GM06990 (cell line): Measurements from ENCODE around the gene SNRPB.
A peak's percentile ranks its signal among the peaks of the same experiment; 100 is the strongest.

Experiments used
- DNase-seq: peaks from one replicate; pipeline ENCODE4 v3.0.0-alpha.2; 2011; ENCODE audit not compliant: insufficient read length; ENCODE audit errors: extremely low read depth
- H3K27me3 ChIP-seq: replicated peaks from 2 replicates; pipeline ENCODE4 v1.6.0; 2011; ENCODE audit warnings: low read length; ENCODE audit not compliant: control insufficient read depth, insufficient read depth
- H3K36me3 ChIP-seq: 2 replicates; pipeline ENCODE4 v1.5.1; 2011; ENCODE audit warnings: low read length; ENCODE audit not compliant: control insufficient read depth, insufficient read depth
- H3K4me3 ChIP-seq: replicated peaks from 2 replicates; pipeline ENCODE4 v1.5.1; 2011; ENCODE audit warnings: low read depth, mild to moderate bottlenecking, control low read depth, low read length
- CTCF ChIP-seq: IDR thresholded peaks from 2 replicates; pipeline ENCODE4 v1.5.1; 2011; ENCODE audit warnings: low read length, control low read depth, mild to moderate bottlenecking, inconsistent platforms; ENCODE audit not compliant: insufficient read depth, poor library complexity, severe bottlenecking

SNRPB gene

DNA sequence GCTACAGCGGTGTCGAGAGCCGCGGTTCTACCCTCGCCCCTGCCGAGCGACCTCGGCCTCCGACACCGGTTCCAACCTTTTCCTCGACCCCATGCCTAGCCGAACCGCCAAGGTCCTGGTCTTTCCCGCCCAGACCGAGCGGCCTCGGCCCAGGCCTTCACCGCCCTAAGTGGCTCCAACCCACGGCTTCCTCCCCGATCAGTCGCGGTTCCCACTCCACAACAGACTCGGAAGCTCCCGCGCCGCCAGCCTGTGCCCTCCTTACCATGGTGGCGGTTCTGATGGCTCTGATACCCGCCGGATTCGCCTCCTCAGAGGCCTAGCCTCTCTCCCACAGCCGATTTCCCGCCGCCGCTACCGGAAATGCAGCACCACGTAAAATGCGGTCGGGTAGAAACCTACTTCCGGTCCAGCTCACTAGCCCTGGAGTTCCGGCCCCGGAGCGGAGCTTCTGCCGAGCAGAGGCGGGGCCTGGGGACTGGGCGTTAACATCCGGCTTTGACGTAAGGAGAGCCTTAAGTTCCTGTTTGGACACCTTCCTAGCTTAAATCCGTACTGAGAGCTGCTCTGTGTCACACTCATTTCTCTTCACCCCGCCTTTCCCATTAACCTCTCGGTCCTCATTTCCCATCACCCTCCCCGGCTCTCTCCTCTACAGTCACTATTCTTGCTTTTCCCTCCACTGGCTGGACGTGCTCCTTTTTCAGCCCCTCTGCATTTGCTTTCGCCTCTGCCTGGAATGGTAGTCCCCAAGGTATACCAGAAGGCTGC is at the start of gene SNRPB:
Gene SNRPB, minus strand, starts transcription at position 367 of the 771 bp plus-strand sequence. Its CDS starts 99 bp downstream, at position 268.
- DNase-seq, result peak; percentile 96
- TF ChIP-seq CTCF, result no peak
- no peaks in the 10 kb centered on the region for H3K27me3 ChIP-seq
- peak within 1 kb of the TSS; percentile 98 for H3K4me3 ChIP-seq
- peaks cover 17% of the 10 kb centered on the region for H3K36me3 ChIP-seq

- Histone ChIP-seq H3K27me3 (no peaks in the 10 kb centered on the region; the same call in none of the 2 replicates), H3K36me3 (no peaks in the 10 kb centered on the region), H3K4me3 (no peak overlapping the region)
- no peak for TF ChIP-seq CTCF
- no peak for DNase-seq
Observed at GRCh38 chr20:2519115-2519809, 48.7 kb upstream of the SNRPB start.

DNA sequence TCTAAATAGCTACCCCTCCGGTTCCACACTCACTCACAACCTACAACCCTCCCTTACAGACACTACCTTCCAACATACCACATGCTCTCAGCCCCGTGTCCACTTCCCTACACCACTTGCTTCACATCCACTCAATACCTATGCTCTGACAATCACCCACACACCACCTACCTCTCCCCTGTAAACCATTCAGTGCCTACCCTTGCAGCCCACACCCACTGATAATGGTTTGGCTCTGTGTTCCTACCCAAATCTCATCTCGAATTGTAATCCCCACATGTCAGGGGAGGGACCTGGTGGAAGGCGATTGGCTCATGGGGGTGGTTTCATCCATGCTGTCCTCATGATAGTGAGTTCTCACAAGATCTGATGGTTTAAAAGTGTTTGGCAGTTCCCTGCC is 48.0 kb upstream of the SNRPB start:
- Histone ChIP-seq H3K36me3 (no peaks in the 10 kb centered on the region), H3K27me3 (no peaks in the 10 kb centered on the region; the same call in none of the 2 replicates), H3K4me3 (no peak overlapping the region)
- no peak for TF ChIP-seq CTCF
- no peak for DNase-seq

- no peak for TF ChIP-seq CTCF
- H3K27me3 ChIP-seq, result no peaks in the 10 kb centered on the region; the same call in none of the 2 replicates
- no peak overlapping the region for H3K4me3 ChIP-seq
- H3K36me3 ChIP-seq, result no peaks in the 10 kb centered on the region
- DNase-seq, result no peak
Observed at GRCh38 chr20:2518096-2518495, 47.5 kb upstream of the SNRPB start.

- no peak for TF ChIP-seq CTCF
- DNase-seq, result no peak
- Histone ChIP-seq H3K4me3 (no peak overlapping the region), H3K27me3 (no peaks in the 10 kb centered on the region; the same call in none of the 2 replicates), H3K36me3 (no peaks in the 10 kb centered on the region)
Observed at GRCh38 chr20:2516399-2516798, 45.8 kb upstream of the SNRPB start.
